MG63 (cell line): ENCODE results near the gene ADAM19. TPM values are rescaled to one million over a fixed set of nuclear protein-coding genes. Genes with fewer than 3 reads are reported as not detected.

ENCODE experiments used
- DNase-seq: peaks from one replicate; pipeline ENCODE4 v3.0.0-alpha.2; 2020
- H3K27me3 ChIP-seq: fragments of 250-450 bp; sonication (Bioruptor Pico); 2 replicates; pipeline ENCODE4 v1.5.1; 2020; ENCODE audit warnings: mild to moderate bottlenecking, moderate library complexity
- H3K36me3 ChIP-seq: fragments of 250-450 bp; sonication (Bioruptor Pico); 2 replicates; pipeline ENCODE4 v1.5.1; 2020; ENCODE audit warnings: mild to moderate bottlenecking, moderate library complexity
- H3K4me3 ChIP-seq: fragments of 250-450 bp; sonication (Bioruptor Pico); 2 replicates; pipeline ENCODE4 v1.5.1; 2020; ENCODE audit warnings: mild to moderate bottlenecking, moderate library complexity
- H3K9me3 ChIP-seq: fragments of 250-450 bp; sonication (Bioruptor Pico); 2 replicates; pipeline ENCODE4 v1.5.1; 2020; ENCODE audit warnings: mild to moderate bottlenecking, moderate library complexity
- total RNA-seq: library from RNA; depleted of rRNA; stranded (reverse); fragments of >200 nt; shearing (Covaris generic); gene quantifications from 2 replicates; pipeline ENCODE4 v1.2.3, GENCODE V29; 2014; ENCODE audit warnings: low replicate concordance

ADAM19 gene
- total RNA-seq, 1 experiment from 2014 or later = 16.4 TPM

DNA sequence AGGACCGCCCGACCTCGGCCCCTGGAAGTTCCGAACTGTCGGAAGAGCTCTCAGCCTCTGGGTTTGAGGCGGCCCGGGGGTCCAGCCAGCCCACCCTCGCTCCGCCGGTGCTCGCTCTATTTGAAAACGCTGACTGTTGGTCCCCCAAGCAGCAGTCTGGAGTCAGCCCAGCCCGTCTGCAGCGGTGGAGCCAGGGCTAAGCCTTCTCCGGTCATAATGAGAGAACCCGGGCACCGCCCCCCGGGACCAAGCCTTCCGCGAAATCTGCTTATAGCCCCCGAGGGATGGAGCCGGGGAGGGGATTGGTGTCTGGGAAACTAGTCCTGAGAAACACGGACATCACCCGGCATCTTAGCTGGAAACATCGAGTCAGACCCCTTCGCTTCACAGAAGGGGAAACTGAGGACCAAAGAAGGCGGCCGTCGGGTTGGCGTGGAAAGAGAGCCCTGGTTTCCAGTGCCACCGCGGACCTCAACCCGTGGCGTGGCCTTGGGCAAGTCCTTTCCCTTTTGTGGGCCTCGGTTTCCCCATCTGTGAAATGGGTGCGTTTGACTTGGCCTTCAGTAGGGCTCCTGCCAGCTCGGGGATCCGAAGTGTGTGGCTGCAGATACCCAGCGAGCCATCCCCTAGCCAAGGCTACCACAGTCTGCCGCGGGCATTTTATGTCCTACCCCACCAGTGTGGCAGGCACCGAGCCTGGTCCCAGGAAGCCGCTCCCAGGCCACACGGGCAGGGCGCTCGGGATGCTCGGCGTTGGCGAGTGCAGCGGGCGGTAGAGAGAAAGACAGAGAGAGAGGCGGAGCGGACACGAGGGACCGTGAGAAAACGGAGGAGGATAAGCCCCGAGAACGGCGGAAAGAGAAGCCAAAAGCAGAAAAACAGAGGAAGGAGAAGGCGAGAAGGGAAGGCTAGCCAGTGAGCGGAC is 857 bp downstream of the ADAM19 start:
- DNase-seq = peak; percentile 70
- Histone ChIP-seq H3K9me3 (no peaks in the 10 kb centered on the region), H3K4me3 (peak overlapping the region; percentile 80), H3K36me3 (no peaks in the 10 kb centered on the region; the same call in 1 of the 2 replicates), H3K27me3 (no peaks in the 10 kb centered on the region)

GRCh38 chr5:157571357-157571827 is 4.2 kb downstream of the ADAM19 start:
- no peaks in the 10 kb centered on the region; the same call in 1 of the 2 replicates for H3K36me3 ChIP-seq
- H3K9me3 ChIP-seq = no peaks in the 10 kb centered on the region
- no peak overlapping the region for H3K4me3 ChIP-seq
- no peak for DNase-seq
- no peaks in the 10 kb centered on the region for H3K27me3 ChIP-seq

DNA sequence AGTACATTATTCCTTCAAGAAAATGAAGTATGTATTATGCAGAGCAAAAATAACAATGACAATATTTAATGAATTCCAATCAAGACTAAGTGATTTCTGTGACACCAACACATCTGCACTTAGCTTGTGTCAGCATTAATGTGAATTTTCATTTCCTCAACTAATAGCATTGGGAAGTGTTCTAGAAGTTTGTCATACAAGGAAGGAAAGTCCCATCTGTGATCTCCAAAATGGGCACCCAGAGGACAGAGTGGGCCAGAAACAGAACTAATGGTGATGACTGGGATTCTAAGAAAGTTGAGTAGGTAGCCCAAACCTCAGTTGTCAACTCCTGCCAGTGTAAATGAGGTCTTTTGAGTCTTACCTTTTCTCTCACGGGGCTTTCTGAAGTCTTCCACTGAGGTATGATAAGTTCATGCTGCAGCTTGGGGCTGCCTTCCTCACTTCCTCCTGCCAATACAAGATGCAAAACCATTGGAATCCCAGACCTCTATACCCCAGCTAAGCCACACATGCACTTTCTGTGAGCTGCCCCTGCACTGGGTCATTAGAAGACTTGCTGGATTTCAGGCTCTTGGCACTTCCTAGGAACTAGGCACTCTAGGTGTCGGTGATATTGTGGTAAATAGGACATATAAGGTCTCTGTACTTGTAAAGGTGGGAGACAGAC is 4.9 kb downstream of the ADAM19 start:
- no peak for DNase-seq
- no peaks in the 10 kb centered on the region for H3K27me3 ChIP-seq
- H3K9me3 ChIP-seq = no peaks in the 10 kb centered on the region
- H3K36me3 ChIP-seq = no peaks in the 10 kb centered on the region; the same call in 1 of the 2 replicates
- H3K4me3 ChIP-seq = no peak overlapping the region

- DNase-seq = no peak
- H3K36me3 ChIP-seq = no peaks in the 10 kb centered on the region; the same call in 1 of the 2 replicates
Measured at GRCh38 chr5:157568720-157569119, 6.9 kb downstream of the ADAM19 start.

DNA sequence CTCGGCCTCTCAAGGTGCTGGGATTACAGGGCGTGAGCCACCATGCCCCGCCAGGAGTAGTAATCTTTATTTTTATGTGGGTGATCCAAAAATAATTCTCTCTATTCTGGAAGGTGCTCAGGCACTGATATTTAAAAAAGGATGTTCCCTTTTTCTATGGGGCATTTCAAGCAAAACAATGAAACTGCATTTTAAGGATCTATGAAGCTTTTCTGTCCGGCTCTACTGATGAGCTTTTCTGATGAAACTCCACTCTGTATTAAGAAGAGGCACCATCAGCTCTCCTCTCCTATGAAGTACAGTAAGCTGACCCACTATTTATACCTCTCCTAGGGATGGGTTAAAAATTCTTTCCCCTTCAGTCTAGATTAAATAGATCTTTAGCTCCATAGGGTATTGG is 7.4 kb downstream of the ADAM19 start:
- DNase-seq = no peak
- no peak overlapping the region for H3K4me3 ChIP-seq
- no peaks in the 10 kb centered on the region for H3K9me3 ChIP-seq
- H3K27me3 ChIP-seq = no peaks in the 10 kb centered on the region
- H3K36me3 ChIP-seq = no peaks in the 10 kb centered on the region; the same call in 1 of the 2 replicates

More at GRCh38 chr5:157568720-157569119, 6.9 kb downstream of the ADAM19 start:
- Histone ChIP-seq H3K27me3 (no peaks in the 10 kb centered on the region), H3K9me3 (no peaks in the 10 kb centered on the region), H3K4me3 (no peak overlapping the region)

DNA sequence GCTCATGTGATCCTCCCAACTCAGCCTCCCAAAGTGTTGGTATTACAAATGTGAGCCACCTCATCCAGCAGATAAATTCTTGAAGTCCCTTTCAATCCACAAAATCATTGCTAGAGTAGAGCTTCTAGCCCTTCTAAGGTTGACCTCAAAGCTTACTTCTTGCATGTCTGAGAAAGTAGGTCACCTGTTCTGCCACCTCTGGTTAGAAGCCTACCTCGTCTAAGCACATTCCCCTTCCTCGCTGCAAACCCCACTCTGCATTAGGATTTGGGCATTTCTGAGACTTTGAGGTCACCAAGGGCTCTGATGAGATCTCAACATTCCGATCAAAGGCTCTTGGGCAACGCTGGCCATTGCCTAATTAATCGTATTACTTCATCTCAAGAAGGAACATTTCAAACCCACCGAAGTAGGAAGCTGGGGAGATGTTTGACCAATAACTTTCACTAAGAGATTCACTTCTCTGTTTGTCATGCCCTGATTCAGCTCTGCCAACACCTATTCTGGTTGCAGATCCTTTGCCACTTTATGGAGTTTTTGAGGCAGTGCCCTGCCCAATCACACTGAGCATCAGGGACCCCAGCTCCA is 8.6 kb downstream of the ADAM19 start:
- Histone ChIP-seq H3K9me3 (no peaks in the 10 kb centered on the region), H3K36me3 (no peaks in the 10 kb centered on the region; the same call in 1 of the 2 replicates), H3K27me3 (no peaks in the 10 kb centered on the region), H3K4me3 (no peak overlapping the region)
- DNase-seq = no peak

GRCh38 chr5:157563929-157564716 is 11.5 kb downstream of the ADAM19 start:
- Histone ChIP-seq H3K4me3 (no peak overlapping the region), H3K36me3 (no peaks in the 10 kb centered on the region; the same call in 1 of the 2 replicates), H3K9me3 (no peaks in the 10 kb centered on the region), H3K27me3 (no peaks in the 10 kb centered on the region)
- DNase-seq = peak; percentile 82

- DNase-seq = peak; percentile 89
- H3K9me3 ChIP-seq = no peaks in the 10 kb centered on the region
- no peaks in the 10 kb centered on the region for H3K27me3 ChIP-seq
- no peak overlapping the region for H3K4me3 ChIP-seq
- no peaks in the 10 kb centered on the region; the same call in 1 of the 2 replicates for H3K36me3 ChIP-seq
Measured at GRCh38 chr5:157563373-157563928, 12.1 kb downstream of the ADAM19 start.

- no peak overlapping the region for H3K4me3 ChIP-seq
- peaks cover 2% of the 10 kb centered on the region; the same call in 1 of the 2 replicates for H3K36me3 ChIP-seq
- no peaks in the 10 kb centered on the region for H3K9me3 ChIP-seq
- DNase-seq = peak; percentile 88
- H3K27me3 ChIP-seq = no peaks in the 10 kb centered on the region
Measured at GRCh38 chr5:157562111-157562581, 13.4 kb downstream of the ADAM19 start.

GRCh38 chr5:157561110-157561509 is 14.5 kb downstream of the ADAM19 start:
- no peaks in the 10 kb centered on the region for H3K27me3 ChIP-seq
- no peak overlapping the region for H3K4me3 ChIP-seq
- DNase-seq = peak; percentile 66
- H3K9me3 ChIP-seq = no peaks in the 10 kb centered on the region
- H3K36me3 ChIP-seq = peaks cover 3% of the 10 kb centered on the region; the same call in 1 of the 2 replicates

DNA sequence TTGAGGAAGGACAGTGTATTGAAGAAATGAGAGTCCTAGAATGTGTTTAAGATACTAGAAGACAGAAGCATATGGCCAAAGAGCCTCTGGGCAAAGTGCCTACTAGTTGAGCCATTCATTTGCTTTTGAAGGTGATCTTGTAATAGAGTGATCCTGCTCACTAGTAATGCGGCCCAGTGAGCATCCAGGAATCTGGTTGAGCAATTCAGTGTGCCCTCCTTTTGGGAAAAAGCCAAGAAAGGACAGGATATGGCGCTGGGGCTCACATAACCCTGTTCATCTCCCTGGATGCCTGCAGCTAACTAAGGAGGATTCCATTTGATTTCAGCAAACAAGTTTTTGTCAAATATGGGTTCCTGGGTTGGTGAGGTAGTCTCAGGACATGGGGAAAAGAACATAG is 16.3 kb downstream of the ADAM19 start:
- Histone ChIP-seq H3K4me3 (no peak overlapping the region), H3K9me3 (no peaks in the 10 kb centered on the region), H3K36me3 (peaks cover 3% of the 10 kb centered on the region; the same call in 1 of the 2 replicates), H3K27me3 (no peaks in the 10 kb centered on the region)
- peak; percentile 79 for DNase-seq

- Histone ChIP-seq H3K4me3 (no peak overlapping the region), H3K36me3 (peaks cover 3% of the 10 kb centered on the region; the same call in 1 of the 2 replicates), H3K27me3 (no peaks in the 10 kb centered on the region), H3K9me3 (no peaks in the 10 kb centered on the region)
- DNase-seq = no peak
Measured at GRCh38 chr5:157558681-157559080, 16.9 kb downstream of the ADAM19 start.

DNA sequence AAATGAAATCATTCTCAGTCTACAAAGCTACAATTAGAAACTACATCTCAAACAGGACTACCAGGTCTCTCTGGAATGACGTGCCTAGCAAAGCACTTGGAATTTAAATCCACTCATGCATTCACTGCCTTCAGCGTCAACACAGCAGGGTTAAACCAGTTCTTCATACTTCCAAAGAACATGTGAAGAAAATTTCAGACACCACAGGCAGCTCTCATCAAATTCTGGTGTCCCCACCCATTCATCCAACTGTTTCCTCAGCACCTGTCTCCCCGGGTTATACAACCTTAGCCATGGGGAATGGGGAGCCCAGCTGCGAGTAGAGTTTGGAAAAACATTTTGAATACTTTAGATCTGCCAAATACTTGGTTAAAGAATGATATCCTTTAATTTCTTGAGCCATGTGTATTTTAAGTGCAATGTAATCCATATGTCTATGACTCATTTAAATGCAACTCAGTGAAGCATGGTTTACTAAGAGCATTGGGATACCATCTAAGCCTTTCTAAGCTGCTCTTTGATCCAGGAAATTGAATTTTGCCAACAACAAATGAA is 17.5 kb downstream of the ADAM19 start:
- peak; percentile 63 for DNase-seq
- H3K4me3 ChIP-seq = no peak overlapping the region
- H3K27me3 ChIP-seq = no peaks in the 10 kb centered on the region
- no peaks in the 10 kb centered on the region for H3K9me3 ChIP-seq
- peaks cover 3% of the 10 kb centered on the region; the same call in 1 of the 2 replicates for H3K36me3 ChIP-seq

DNA sequence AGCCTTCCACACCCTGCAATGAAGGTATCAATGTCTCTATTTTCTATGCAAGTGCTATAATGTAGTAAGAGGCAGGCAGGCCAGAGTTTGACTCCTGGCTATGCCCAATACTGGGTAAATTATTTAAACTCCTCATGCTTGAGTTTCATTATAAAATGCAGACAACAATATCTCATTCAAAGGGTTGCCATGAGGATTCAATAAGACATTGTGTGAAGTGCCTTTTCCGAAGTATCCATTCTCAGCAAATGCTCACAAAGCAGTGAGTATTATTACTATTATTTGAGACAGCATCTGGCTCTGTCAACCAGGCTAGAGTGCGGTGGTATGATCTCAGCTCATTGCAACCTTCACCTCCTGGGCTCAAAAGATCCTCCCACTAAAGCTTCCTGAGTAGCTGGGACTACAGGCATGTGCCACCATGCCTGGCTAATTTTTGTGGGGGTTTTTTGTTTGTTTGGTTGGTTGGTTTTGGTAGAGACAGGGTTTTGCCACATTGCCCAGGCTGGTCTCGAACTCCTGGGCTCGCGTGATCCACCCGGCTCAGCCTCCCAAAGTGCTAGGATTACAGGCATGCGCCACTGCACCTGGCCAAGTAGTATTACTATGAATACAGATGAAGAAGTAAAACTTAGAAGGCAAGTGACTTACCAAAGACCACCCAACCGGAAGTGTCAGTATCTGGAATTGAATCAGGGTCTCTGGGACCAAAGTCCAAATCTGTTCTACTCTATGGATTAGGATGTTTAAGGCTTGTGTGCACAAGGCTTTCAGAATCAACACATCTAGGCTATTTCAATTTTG is 18.8 kb downstream of the ADAM19 start:
- no peak for DNase-seq
- Histone ChIP-seq H3K9me3 (no peaks in the 10 kb centered on the region), H3K4me3 (no peak overlapping the region), H3K27me3 (no peaks in the 10 kb centered on the region), H3K36me3 (peaks cover 3% of the 10 kb centered on the region; the same call in 1 of the 2 replicates)
